HFF-Myc (cell line): Measurements from ENCODE around the gene SLC6A8.
A peak's percentile ranks its signal among the peaks of the same experiment; 100 is the strongest.

Experiments
- DNase-seq: peaks from one replicate; pipeline ENCODE4 v3.0.0-alpha.2; 2011; ENCODE audit warnings: low read depth; ENCODE audit errors: extremely low read depth
- H3K4me3 ChIP-seq: replicated peaks from 2 replicates; pipeline ENCODE4 v1.5.1; 2011; ENCODE audit warnings: low read depth, mild to moderate bottlenecking, control low read depth, low read length
- TF ChIP-seq, protein P1 (sequence below): IDR thresholded peaks from 2 replicates; pipeline ENCODE4 v1.5.1; 2012; ENCODE audit warnings: mild to moderate bottlenecking, low read depth, low read length, control low read depth; ENCODE audit errors: missing control alignments

The SLC6A8 gene

GRCh38 chrX:153657161-153657560 lies 30.6 kb upstream of the SLC6A8 start:
- no peak for DNase-seq
- TF ChIP-seq, protein P1, sequence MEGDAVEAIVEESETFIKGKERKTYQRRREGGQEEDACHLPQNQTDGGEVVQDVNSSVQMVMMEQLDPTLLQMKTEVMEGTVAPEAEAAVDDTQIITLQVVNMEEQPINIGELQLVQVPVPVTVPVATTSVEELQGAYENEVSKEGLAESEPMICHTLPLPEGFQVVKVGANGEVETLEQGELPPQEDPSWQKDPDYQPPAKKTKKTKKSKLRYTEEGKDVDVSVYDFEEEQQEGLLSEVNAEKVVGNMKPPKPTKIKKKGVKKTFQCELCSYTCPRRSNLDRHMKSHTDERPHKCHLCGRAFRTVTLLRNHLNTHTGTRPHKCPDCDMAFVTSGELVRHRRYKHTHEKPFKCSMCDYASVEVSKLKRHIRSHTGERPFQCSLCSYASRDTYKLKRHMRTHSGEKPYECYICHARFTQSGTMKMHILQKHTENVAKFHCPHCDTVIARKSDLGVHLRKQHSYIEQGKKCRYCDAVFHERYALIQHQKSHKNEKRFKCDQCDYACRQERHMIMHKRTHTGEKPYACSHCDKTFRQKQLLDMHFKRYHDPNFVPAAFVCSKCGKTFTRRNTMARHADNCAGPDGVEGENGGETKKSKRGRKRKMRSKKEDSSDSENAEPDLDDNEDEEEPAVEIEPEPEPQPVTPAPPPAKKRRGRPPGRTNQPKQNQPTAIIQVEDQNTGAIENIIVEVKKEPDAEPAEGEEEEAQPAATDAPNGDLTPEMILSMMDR, result no peak
- no peak overlapping the region for H3K4me3 ChIP-seq

DNA sequence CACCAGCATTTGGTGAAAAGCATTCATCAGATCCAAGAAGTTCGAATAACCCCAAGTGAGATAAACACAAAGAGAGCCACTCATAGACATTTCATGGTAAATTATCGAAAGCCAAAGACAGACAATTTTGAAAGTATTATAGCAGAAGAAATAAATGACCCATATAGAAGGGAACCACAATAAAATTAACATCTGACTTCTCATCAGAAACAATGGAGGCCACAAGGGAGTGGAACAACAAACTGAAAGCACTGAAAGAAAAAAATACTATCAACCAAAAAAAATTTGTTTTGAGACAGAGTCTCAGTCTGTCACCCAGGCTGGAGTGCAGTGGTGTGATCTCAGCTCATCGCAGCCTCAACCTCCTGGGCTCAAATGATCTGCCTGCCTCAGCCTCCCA lies 28.5 kb upstream of the SLC6A8 start:
- DNase-seq, result no peak
- TF ChIP-seq, protein P1, result no peak
- no peak overlapping the region for H3K4me3 ChIP-seq

- no peak overlapping the region for H3K4me3 ChIP-seq
- DNase-seq, result no peak
- TF ChIP-seq, protein P1, result peak; percentile 54
Observed at GRCh38 chrX:153662266-153662665, 25.5 kb upstream of the SLC6A8 start.

DNA sequence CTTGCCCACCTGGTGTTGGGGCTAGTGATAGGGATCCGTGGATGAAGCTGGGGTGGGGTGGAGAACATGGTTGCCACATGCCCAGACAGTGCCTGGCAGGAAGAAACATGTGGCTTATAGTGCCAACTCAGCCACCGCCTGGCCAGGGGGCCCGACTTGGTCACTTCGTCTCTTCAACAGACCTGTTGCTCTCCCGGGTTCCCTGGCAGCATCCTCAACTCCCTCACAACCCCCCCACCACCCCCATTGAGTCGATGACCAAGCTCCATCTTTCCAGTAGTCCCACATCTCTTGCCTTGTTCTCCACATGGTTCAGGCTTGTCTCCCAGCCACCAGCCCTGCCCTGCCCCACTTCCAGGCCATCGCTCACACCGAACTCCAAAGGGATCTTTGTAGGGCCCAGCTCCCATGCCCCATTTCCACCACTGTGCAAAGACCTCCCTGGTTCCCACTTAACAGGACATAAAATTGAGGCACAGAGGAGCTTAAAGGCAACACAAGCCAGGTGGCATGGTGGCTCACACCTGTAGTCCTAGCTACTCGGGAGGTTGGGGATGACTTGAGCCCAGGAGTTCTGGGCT lies 21.9 kb upstream of the SLC6A8 start:
- TF ChIP-seq, protein P1, result no peak

GRCh38 chrX:153667281-153667955 lies 20.3 kb upstream of the SLC6A8 start:
- no peak for DNase-seq
- no peak overlapping the region for H3K4me3 ChIP-seq
- TF ChIP-seq, protein P1, result no peak

More for the DNA sequence above, 21.9 kb upstream of the SLC6A8 start:
- no peak overlapping the region for H3K4me3 ChIP-seq
- DNase-seq, result no peak

DNA sequence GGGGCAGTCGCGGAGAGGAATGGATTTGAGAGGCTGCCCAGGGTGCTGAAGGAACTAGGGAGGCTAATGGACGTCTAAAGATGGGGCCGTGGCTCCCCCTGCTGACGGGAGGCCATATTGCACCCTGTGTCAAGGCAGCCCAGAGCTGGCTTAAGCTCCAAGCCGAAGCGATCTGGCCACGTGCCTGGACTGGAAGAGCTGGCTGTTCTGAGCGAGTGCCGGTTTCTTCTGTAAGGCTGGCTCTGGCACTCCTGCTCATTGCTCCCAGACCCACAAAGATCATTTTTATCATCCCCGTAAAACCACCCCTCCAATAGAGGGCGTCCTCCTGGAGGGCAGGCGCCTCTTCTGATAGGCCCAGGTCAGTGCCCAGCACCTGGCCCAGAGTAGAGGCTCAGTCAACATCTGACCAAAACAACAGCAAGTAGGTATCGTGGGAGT lies 19.8 kb upstream of the SLC6A8 start:
- no peak overlapping the region for H3K4me3 ChIP-seq
- peak; percentile 40 for DNase-seq
- TF ChIP-seq, protein P1, result peak; percentile 71
